HepG2 (cell line): ENCODE measurements around the gene FKBP8. TPM values are rescaled to one million over a fixed set of nuclear protein-coding genes. Genes with fewer than 3 reads are reported as not detected.

Source experiments
- ASH2L ChIP-seq: fragments of 300-600, 200-600 bp; sonication (generic); IDR thresholded peaks from 2 replicates; pipeline ENCODE4 v1.7.0; 2017; ENCODE audit warnings: low read depth, mild to moderate bottlenecking, moderate library complexity, mixed read lengths, low read length; ENCODE audit not compliant: insufficient read length
- CCAR2 ChIP-seq: fragments of 200-400 bp; formaldehyde crosslinking; optimal IDR thresholded peaks from 2 replicates; pipeline ENCODE3; 2018; ENCODE audit warnings: low read depth, mild to moderate bottlenecking, low read length, moderate library complexity
- HDAC1 ChIP-seq: sonication (generic); formaldehyde crosslinking; IDR thresholded peaks from 2 replicates; pipeline ENCODE4 v1.5.1; 2020; ENCODE audit warnings: mild to moderate bottlenecking, missing genetic modification reagents
- HMGA1 ChIP-seq: sonication (generic); formaldehyde crosslinking; conservative IDR thresholded peaks from 2 replicates; pipeline ENCODE4 v1.4.0; 2020; ENCODE audit warnings: missing genetic modification reagents
- MAFG ChIP-seq: sonication (generic); formaldehyde crosslinking; IDR thresholded peaks from 2 replicates; pipeline ENCODE4 v1.5.1; 2020; ENCODE audit warnings: mild to moderate bottlenecking, missing genetic modification reagents
- XBP1 ChIP-seq: sonication (generic); formaldehyde crosslinking; IDR thresholded peaks from 2 replicates; pipeline ENCODE4 v1.5.0; 2020; ENCODE audit warnings: missing genetic modification reagents
- ZNF20 ChIP-seq: sonication (generic); formaldehyde crosslinking; IDR thresholded peaks from 2 replicates; pipeline ENCODE4 v1.4.0; 2020; ENCODE audit warnings: mild to moderate bottlenecking, moderate library complexity, missing genetic modification reagents
- ZNF383 ChIP-seq: sonication (generic); formaldehyde crosslinking; IDR thresholded peaks from 2 replicates; pipeline ENCODE4 v1.4.0; 2020; ENCODE audit warnings: missing genetic modification reagents, mild to moderate bottlenecking, borderline replicate concordance
- ZNF772 ChIP-seq: sonication (generic); formaldehyde crosslinking; IDR thresholded peaks from 2 replicates; pipeline ENCODE4 v1.5.0; 2020; ENCODE audit warnings: mild to moderate bottlenecking, missing genetic modification reagents
- polyA plus RNA-seq, 8 experiments: library from polyadenylated mRNA; depleted of rRNA in 3 of 8; stranded (reverse) in 7 of 8; unstranded in 1 of 8; fragments of >200 nt; fragmentation: Illumina TruSeq in 4 of 8; extraction: Trizol in 4 of 8; gene quantifications; 2 replicates each; pipeline versions ENCODE4 v1.2.1 to v1.2.3, GENCODE V29; 2011 to 2016; ENCODE audit warnings: low read depth in 4 of 8, missing spikeins in 1 of 8, mixed read lengths in 1 of 8; ENCODE audit not compliant: insufficient read depth in 1 of 8
- total RNA-seq, 5 experiments: library from RNA; depleted of rRNA; stranded (reverse); fragments of >200 nt; fragmentation: Illumina TruSeq; extraction: Trizol; gene quantifications; 2 replicates each; pipeline ENCODE4 v1.2.3, GENCODE V29; 2016; ENCODE audit warnings: low read depth in 1 of 5
- TF ChIP-seq, protein P1 (sequence below): sonication (generic); formaldehyde crosslinking; IDR thresholded peaks from 2 replicates; pipeline ENCODE4 v1.5.0; 2020; ENCODE audit warnings: missing genetic modification reagents, mild to moderate bottlenecking, borderline replicate concordance
- TF ChIP-seq, protein P2 (sequence below): sonication (generic); formaldehyde crosslinking; IDR thresholded peaks from 2 replicates; pipeline ENCODE4 v1.8.0; 2022; ENCODE audit warnings: mild to moderate bottlenecking, missing genetic modification reagents; ENCODE audit not compliant: insufficient replicate concordance
- TF ChIP-seq, protein P3 (sequence below): sonication (generic); formaldehyde crosslinking; IDR thresholded peaks from 2 replicates; pipeline ENCODE4 v1.4.0; 2020; ENCODE audit warnings: missing genetic modification reagents
- TF ChIP-seq, protein P4 (sequence below): IDR thresholded peaks from 2 replicates; pipeline ENCODE4 v1.4.0; 2020; ENCODE audit warnings: mild to moderate bottlenecking, missing genetic modification reagents
- TF ChIP-seq, protein P5 (sequence below): sonication (generic); formaldehyde crosslinking; conservative IDR thresholded peaks from 2 replicates; pipeline ENCODE4 v1.4.0; 2020; ENCODE audit warnings: missing genetic modification reagents
- TF ChIP-seq, protein P6 (sequence below): sonication (generic); formaldehyde crosslinking; IDR thresholded peaks from 2 replicates; pipeline ENCODE4 v1.5.0; 2020; ENCODE audit warnings: mild to moderate bottlenecking, missing genetic modification reagents

Gene FKBP8
- total and polyA plus RNA-seq, 2 of the 13 experiments (the other 11 are each of a cell fraction or from before 2014, with no cell fraction given): 81.7 to 93.9 TPM

DNA sequence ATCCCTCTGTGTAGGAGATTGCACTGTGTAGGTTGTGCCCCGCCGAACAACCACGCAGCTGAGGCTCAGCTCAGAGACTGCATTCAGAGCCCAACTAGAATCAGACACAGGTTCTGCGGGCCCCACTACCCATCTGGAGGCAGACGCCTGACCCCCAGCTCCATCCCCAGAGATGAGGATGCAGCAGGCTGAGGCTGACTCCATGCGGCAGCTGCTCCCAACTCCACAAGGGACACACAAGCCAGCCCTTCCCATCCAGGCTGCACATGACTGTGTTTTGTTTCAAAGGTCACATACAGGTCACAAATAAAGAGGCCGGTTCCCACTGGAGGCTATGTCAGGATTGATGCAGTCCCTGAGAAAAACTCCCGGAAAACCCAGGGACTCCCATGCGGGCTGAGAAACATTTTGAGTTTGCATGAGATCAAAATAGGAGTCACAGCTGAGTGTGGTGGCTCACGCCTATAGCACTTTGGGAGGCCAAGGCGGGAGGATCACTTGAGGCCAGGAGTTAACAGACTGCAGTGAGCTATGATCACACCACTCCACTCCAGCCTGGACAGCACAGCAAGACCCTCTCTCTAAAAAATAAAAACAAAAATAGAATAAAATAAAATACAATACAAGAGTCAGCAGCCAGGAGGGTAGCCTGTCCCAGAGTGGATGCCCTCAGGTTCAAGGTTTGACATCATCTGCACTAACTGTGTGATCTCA lies 35.5 kb downstream of the FKBP8 start (continued):
- TF ChIP-seq, protein P1, sequence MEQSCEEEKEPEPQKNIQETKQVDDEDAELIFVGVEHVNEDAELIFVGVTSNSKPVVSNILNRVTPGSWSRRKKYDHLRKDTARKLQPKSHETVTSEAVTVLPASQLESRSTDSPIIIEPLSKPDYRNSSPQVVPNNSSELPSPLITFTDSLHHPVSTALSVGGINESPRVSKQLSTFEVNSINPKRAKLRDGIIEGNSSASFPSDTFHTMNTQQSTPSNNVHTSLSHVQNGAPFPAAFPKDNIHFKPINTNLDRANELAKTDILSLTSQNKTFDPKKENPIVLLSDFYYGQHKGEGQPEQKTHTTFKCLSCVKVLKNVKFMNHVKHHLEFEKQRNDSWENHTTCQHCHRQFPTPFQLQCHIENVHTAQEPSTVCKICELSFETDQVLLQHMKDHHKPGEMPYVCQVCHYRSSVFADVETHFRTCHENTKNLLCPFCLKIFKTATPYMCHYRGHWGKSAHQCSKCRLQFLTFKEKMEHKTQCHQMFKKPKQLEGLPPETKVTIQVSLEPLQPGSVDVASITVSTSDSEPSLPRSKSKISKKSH (CRISPR knock-in tag): no peak
- TF ChIP-seq, protein P2, sequence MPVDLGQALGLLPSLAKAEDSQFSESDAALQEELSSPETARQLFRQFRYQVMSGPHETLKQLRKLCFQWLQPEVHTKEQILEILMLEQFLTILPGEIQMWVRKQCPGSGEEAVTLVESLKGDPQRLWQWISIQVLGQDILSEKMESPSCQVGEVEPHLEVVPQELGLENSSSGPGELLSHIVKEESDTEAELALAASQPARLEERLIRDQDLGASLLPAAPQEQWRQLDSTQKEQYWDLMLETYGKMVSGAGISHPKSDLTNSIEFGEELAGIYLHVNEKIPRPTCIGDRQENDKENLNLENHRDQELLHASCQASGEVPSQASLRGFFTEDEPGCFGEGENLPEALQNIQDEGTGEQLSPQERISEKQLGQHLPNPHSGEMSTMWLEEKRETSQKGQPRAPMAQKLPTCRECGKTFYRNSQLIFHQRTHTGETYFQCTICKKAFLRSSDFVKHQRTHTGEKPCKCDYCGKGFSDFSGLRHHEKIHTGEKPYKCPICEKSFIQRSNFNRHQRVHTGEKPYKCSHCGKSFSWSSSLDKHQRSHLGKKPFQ: no peak
- TF ChIP-seq, protein P3, sequence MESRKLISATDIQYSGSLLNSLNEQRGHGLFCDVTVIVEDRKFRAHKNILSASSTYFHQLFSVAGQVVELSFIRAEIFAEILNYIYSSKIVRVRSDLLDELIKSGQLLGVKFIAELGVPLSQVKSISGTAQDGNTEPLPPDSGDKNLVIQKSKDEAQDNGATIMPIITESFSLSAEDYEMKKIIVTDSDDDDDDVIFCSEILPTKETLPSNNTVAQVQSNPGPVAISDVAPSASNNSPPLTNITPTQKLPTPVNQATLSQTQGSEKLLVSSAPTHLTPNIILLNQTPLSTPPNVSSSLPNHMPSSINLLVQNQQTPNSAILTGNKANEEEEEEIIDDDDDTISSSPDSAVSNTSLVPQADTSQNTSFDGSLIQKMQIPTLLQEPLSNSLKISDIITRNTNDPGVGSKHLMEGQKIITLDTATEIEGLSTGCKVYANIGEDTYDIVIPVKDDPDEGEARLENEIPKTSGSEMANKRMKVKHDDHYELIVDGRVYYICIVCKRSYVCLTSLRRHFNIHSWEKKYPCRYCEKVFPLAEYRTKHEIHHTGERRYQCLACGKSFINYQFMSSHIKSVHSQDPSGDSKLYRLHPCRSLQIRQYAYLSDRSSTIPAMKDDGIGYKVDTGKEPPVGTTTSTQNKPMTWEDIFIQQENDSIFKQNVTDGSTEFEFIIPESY (CRISPR knock-in tag): no peak
- no peak for TF ChIP-seq ZNF383
- TF ChIP-seq, protein P4, sequence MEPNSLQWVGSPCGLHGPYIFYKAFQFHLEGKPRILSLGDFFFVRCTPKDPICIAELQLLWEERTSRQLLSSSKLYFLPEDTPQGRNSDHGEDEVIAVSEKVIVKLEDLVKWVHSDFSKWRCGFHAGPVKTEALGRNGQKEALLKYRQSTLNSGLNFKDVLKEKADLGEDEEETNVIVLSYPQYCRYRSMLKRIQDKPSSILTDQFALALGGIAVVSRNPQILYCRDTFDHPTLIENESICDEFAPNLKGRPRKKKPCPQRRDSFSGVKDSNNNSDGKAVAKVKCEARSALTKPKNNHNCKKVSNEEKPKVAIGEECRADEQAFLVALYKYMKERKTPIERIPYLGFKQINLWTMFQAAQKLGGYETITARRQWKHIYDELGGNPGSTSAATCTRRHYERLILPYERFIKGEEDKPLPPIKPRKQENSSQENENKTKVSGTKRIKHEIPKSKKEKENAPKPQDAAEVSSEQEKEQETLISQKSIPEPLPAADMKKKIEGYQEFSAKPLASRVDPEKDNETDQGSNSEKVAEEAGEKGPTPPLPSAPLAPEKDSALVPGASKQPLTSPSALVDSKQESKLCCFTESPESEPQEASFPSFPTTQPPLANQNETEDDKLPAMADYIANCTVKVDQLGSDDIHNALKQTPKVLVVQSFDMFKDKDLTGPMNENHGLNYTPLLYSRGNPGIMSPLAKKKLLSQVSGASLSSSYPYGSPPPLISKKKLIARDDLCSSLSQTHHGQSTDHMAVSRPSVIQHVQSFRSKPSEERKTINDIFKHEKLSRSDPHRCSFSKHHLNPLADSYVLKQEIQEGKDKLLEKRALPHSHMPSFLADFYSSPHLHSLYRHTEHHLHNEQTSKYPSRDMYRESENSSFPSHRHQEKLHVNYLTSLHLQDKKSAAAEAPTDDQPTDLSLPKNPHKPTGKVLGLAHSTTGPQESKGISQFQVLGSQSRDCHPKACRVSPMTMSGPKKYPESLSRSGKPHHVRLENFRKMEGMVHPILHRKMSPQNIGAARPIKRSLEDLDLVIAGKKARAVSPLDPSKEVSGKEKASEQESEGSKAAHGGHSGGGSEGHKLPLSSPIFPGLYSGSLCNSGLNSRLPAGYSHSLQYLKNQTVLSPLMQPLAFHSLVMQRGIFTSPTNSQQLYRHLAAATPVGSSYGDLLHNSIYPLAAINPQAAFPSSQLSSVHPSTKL (CRISPR knock-in tag): 0 out of 2 replicates have a peak, but pooled peaks have one; percentile 30
- no peak for TF ChIP-seq MAFG (CRISPR knock-in tag)
- no peak for TF ChIP-seq ZNF20 (CRISPR knock-in tag)
- TF ChIP-seq ASH2L: no peak
- TF ChIP-seq, protein P5, sequence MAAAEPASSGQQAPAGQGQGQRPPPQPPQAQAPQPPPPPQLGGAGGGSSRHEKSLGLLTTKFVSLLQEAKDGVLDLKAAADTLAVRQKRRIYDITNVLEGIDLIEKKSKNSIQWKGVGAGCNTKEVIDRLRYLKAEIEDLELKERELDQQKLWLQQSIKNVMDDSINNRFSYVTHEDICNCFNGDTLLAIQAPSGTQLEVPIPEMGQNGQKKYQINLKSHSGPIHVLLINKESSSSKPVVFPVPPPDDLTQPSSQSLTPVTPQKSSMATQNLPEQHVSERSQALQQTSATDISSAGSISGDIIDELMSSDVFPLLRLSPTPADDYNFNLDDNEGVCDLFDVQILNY (CRISPR knock-in tag): no peak
- TF ChIP-seq HDAC1 (CRISPR knock-in tag): peak; percentile 25; the same call in 1 of the 2 replicates
- TF ChIP-seq, protein P6, sequence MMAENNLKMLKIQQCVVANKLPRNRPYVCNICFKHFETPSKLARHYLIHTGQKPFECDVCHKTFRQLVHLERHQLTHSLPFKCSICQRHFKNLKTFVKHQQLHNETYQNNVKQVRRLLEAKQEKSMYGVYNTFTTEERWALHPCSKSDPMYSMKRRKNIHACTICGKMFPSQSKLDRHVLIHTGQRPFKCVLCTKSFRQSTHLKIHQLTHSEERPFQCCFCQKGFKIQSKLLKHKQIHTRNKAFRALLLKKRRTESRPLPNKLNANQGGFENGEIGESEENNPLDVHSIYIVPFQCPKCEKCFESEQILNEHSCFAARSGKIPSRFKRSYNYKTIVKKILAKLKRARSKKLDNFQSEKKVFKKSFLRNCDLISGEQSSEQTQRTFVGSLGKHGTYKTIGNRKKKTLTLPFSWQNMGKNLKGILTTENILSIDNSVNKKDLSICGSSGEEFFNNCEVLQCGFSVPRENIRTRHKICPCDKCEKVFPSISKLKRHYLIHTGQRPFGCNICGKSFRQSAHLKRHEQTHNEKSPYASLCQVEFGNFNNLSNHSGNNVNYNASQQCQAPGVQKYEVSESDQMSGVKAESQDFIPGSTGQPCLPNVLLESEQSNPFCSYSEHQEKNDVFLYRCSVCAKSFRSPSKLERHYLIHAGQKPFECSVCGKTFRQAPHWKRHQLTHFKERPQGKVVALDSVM: peak; percentile 91
- no peak for TF ChIP-seq CCAR2
- no peak for TF ChIP-seq ZNF772 (CRISPR knock-in tag)
- no peak for TF ChIP-seq XBP1
- TF ChIP-seq HMGA1: no peak
